Measurements from ENCODE around the gene PTPRH.
"Not testable (repeated sequence)": the region's sequence is repeated elsewhere in the genome, so short reads cannot be mapped to it uniquely, and the experiment has no call there.

Gene PTPRH

GRCh38 chr19:55176076-55176475 is 33.2 kb downstream of the PTPRH start:
- no peak for DNase-seq

DNA sequence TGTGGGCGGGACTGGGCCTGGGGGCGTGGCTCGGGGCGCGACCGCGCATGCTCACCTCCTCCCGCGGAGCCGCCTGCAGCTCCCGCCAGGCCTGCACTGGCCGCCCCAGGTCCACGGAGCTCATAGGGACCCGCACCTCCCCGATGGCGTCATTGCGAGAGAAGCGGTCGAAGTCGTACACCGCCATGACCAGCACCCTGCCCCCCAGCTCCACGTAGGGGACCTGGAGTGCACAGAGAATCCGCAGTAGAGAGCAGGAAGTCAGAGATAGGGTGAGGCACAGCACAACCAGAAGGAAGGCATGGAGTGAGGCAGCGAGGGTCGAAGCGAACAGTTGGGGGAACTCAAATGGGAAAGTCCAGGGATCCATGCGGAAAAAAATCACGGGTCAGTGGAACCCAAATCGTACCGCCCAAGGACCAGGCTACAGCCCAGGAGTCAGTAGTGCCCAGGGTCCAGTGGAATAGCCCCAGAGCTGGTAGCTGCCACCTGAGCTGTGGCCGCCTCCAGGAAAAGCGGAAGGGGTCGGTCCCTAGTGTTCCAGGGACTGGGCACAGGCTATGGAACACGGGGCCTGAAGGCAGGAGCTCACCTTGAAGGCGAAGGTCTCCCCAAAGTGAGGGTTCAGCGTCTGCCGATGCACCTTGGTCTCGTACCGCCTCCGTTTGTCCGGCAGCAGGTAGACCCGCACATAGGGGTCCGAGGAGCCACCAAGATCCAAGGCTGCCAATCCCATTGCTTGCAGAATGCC is 34.0 kb downstream of the PTPRH start:
- DNase-seq: no peak

- DNase-seq: no peak
These were observed 34.7 kb downstream of the PTPRH start for GRCh38 chr19:55174425-55175116.

GRCh38 chr19:55173714-55174409 is 35.4 kb downstream of the PTPRH start:
- peak; percentile 50 for DNase-seq

- DNase-seq: no peak
These were observed 36.1 kb downstream of the PTPRH start for GRCh38 chr19:55173186-55173713.

- no peak for DNase-seq
These were observed 36.6 kb downstream of the PTPRH start for GRCh38 chr19:55172741-55173140.

GRCh38 chr19:55172318-55172717 is 37.0 kb downstream of the PTPRH start:
- not testable (repeated sequence) for DNase-seq

GRCh38 chr19:55171440-55171839 is 37.9 kb downstream of the PTPRH start:
- no peak for DNase-seq

GRCh38 chr19:55169136-55169535 is 40.2 kb downstream of the PTPRH start:
- DNase-seq: no peak

GRCh38 chr19:55166530-55167268 is 42.6 kb downstream of the PTPRH start, which contains the start of gene DNAAF3:
Gene DNAAF3, minus strand, starts transcription at chr19:55166613. Its CDS starts 200 bp downstream, at chr19:55166413.
- peak; percentile 91 for DNase-seq

DNA sequence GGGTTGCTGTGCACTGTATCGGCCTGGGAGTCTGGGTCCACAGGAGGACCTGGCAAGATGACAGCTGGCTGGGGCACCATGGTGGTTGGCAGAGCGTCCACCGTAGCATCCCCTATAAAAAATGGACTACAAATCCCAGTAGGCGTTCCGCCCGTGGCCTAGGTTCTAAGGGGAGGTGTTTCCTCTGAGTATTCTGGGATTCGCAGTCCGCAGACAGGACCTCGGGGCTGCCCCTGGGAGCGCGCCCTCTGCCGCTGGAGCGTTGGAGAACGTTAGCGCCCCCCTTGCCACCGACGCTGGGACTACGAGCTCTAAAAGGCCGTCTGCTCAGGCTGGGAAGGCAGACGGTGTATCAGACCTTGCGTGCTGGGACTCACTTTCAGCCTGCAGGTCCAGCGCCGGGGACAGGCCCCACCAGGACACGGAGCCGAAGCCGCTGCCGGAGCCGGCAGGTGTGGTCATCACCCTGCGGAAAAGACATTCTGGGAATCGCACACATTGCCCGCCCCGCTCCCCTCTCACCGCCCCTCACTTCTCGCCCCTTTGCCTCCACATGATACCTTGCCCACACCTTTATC is 43.3 kb downstream of the PTPRH start:
- peak; percentile 58 for DNase-seq

DNA sequence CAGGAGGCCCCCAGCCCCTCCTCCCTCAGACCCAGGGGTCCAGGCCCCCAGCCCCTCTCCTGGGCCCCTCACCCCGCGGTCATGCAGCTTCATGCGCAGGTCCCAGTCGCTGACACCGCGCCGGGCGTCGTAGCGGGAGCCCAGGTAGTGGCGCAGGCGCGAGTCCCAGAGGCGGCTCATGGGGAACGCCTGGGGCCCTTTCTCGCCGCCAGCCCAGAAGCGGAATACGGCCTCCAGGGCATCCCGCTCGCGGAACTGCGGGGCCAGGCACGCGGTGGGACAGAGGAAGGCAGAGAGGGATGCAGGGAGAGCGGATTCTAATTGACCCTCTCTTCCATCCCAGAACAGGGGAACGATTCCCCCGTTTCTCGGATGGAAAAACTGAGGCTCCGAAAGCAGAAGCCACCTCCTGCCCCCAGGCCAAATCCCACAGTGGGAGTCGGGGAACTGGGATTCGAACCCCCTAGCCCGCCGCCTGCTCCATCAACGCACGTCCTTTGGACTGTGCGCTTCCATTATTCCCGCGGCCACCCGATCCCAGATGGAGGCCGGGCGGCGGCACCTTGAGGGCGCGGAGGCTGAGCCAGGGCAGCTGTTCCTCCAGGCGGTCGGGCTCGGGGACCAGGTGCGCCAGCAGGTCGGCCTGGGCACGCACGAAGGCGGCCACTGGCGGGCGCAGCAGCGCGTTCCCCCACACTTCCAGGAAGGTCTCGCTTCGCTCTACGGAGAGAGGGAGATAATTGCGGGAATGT is 47.6 kb downstream of the PTPRH start:
- DNase-seq: no peak

GRCh38 chr19:55160986-55161365 is 48.3 kb downstream of the PTPRH start:
- DNase-seq: no peak

DNA sequence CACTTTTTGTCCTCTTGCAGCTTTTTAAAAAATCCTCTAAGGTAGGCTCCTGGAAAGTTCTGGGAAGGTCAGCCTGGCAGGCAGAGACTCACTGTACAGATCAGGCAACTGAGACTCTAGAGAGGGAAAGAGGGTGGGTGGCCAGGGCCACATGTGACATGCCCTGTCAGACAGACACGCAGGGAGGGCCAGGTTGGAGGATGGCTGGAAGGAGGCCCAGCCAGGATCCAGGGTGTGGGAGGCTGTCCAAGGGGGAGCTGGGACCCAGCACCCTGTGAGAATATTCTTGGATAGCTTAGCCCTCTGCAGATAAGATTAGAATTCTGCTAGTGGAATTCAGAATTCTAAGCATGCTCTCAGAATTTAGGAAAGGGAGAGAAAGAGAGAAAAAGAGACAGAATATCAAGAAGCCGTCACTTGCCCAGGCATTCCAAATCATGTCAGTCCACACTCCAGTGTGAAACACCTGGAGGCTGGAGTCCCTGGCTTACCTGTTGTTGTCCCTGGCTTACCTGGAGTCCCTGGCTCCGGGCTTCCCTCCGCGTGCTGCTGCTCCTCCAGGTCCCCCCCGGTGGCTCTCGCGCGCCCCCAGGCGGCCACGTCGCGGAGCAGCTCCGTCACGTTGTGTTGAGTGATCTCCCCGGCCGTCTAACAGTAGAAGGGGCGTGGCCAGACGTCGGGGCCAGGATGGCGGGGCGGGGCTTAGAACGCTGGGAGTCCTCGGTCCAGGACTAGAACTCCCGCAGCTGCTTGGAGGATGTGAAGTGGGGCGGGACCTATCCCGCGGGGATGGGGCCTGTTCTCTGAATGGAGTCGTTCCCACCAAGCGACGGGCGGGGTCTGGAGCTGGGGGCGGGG is 48.9 kb downstream of the PTPRH start:
- DNase-seq: peak; percentile 94

GRCh38 chr19:55158848-55159749 is 50.2 kb downstream of the PTPRH start:
- DNase-seq: no peak

DNA sequence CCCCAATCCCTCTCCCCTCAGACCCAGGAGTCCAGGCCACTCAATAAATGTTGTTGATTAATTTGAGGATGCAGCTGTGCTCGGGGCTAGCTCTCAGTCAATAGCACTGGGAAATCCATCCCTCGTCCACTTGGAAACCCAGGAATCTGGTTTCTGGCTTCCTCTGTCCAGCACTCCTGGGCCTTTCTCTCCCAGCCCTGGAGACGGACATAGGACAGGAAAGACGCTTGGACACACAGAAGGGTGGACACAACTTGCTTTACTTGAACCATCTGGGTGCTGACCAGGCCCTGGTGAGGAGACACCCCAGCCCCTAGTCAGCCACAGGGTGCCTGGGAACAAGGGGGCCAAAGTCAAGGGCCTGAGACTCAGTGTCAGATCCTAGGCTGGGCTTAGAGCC is 50.9 kb downstream of the PTPRH start:
- no peak for DNase-seq

GRCh38 chr19:55157064-55157908 is 52.0 kb downstream of the PTPRH start, which contains the start of gene TNNI3:
Gene TNNI3, minus strand, starts transcription at chr19:55157732. Its CDS starts 143 bp downstream, at chr19:55157589.
- DNase-seq: no peak
